K562 (cell line): ENCODE measurements around the gene MRPS15. TPM values are rescaled to one million over a fixed set of nuclear protein-coding genes. Genes with fewer than 3 reads are reported as not detected.

ENCODE experiments used
- ARNT ChIP-seq, 2 experiments: fragments of 450-650 bp; IDR thresholded peaks; 2 replicates each; pipeline ENCODE4 v1.6.1; 2016; ENCODE audit warnings: mild to moderate bottlenecking in 1 of 2
- BRF1 ChIP-seq: IDR thresholded peaks from 3 replicates; pipeline ENCODE4 v1.6.1; 2011; ENCODE audit warnings: borderline replicate concordance, mild to moderate bottlenecking; ENCODE audit not compliant: insufficient read length; ENCODE audit errors: extremely low read depth
- CBX3 ChIP-seq, 2 experiments: IDR thresholded peaks; 1 replicate in 1 of 2; 2 replicates in 1 of 2; pipeline ENCODE4 v1.6.1; 2012; ENCODE audit warnings: inconsistent platforms in 2 of 2, low read length in 2 of 2, borderline replicate concordance in 1 of 2, control low read depth in 1 of 2
- DACH1 ChIP-seq: fragments of 450-650 bp; IDR thresholded peaks from 2 replicates; pipeline ENCODE4 v1.6.1; 2018; ENCODE audit not compliant: partially characterized antibody
- EGR1 ChIP-seq: fragments of 450-650 bp; conservative IDR thresholded peaks from 2 replicates; pipeline ENCODE4 v1.6.1; 2017; ENCODE audit warnings: mild to moderate bottlenecking
- GATAD2A ChIP-seq: fragments of 450-650 bp; IDR thresholded peaks from 2 replicates; pipeline ENCODE4 v1.6.1; 2017
- HOXB6 ChIP-seq: fragments of 250-450 bp; sonication (Bioruptor Pico); IDR thresholded peaks from 2 replicates; pipeline ENCODE4 v1.5.1; 2022; ENCODE audit warnings: mild to moderate bottlenecking, borderline replicate concordance
- ILF3 ChIP-seq: fragments of 450-650 bp; IDR thresholded peaks from 2 replicates; pipeline ENCODE4 v1.6.1; 2018; ENCODE audit warnings: antibody characterized with exemption, mild to moderate bottlenecking, moderate library complexity, borderline replicate concordance
- KAT8 ChIP-seq: fragments of 450-650 bp; IDR thresholded peaks from 2 replicates; pipeline ENCODE4 v1.6.1; 2016; ENCODE audit warnings: low read depth, mild to moderate bottlenecking
- MEIS2 ChIP-seq: fragments of 450-650 bp; IDR thresholded peaks from 2 replicates; pipeline ENCODE4 v1.6.1; 2014; ENCODE audit warnings: mild to moderate bottlenecking; ENCODE audit not compliant: partially characterized antibody
- NCOA1 ChIP-seq: fragments of 450-650 bp; IDR thresholded peaks from 2 replicates; pipeline ENCODE4 v1.6.1; 2016; ENCODE audit warnings: low read depth
- RUNX1 ChIP-seq: sonication (generic); IDR thresholded peaks from 2 replicates; pipeline ENCODE4 v1.6.1; 2016; ENCODE audit warnings: antibody characterized with exemption, low read depth
- SAFB ChIP-seq: fragments of 200-400 bp; formaldehyde crosslinking; IDR thresholded peaks from 2 replicates; pipeline ENCODE4 v1.6.1; 2017; ENCODE audit warnings: low read depth, low read length, borderline replicate concordance
- TBL1XR1 ChIP-seq, 2 experiments: IDR thresholded peaks; 2 replicates each; pipeline ENCODE4 v1.6.1; 2012; ENCODE audit warnings: improper control_type of control experiment in 2 of 2, low read length in 2 of 2, mild to moderate bottlenecking in 1 of 2
- TEAD2 ChIP-seq: fragments of 450-650 bp; IDR thresholded peaks from 2 replicates; pipeline ENCODE4 v1.6.1; 2016; ENCODE audit warnings: missing genetic modification characterization, control low read depth, missing compliant biosample characterization
- YBX1 ChIP-seq: fragments of 450-650 bp; IDR thresholded peaks from 2 replicates; pipeline ENCODE4 v1.7.1; 2016; ENCODE audit warnings: mild to moderate bottlenecking
- ZBED1 ChIP-seq: IDR thresholded peaks from 2 replicates; pipeline ENCODE4 v1.6.1; 2014
- ZNF146 ChIP-seq: IDR thresholded peaks from one replicate; pipeline ENCODE4 v1.6.1; 2018; ENCODE audit warnings: missing compliant biosample characterization; ENCODE audit not compliant: unreplicated experiment
- ZNF507 ChIP-seq: conservative IDR thresholded peaks from 2 replicates; pipeline ENCODE4 v1.6.1; 2017; ENCODE audit warnings: missing genetic modification characterization, missing compliant biosample characterization
- ZNF696 ChIP-seq: fragments of 250-450 bp; sonication (Bioruptor Pico); conservative IDR thresholded peaks from 2 replicates; pipeline ENCODE4 v1.4.0; 2020; ENCODE audit warnings: mild to moderate bottlenecking, moderate library complexity
- polyA plus RNA-seq, 8 experiments: library from polyadenylated mRNA; depleted of rRNA in 4 of 8; stranded (reverse) in 5 of 8; unstranded in 3 of 8; fragments of >200 nt; fragmentation: Nextera tagmentation in 2 of 8; fragmentation: Illumina TruSeq in 1 of 8; extraction: Ambion mirVana in 2 of 8; extraction: Trizol in 1 of 8; gene quantifications; 2 replicates each; pipeline versions ENCODE4 v1.2.1 to v1.2.3, GENCODE V29; 2011 to 2014; ENCODE audit warnings: inconsistent platforms in 1 of 8, missing spikeins in 1 of 8
- total RNA-seq, 7 experiments: library from RNA; depleted of rRNA in 6 of 7; stranded (reverse); fragments of >200 nt in 6 of 7; fragmentation: Illumina TruSeq in 2 of 7; extraction: Trizol in 2 of 7; gene quantifications; 2 replicates each; pipeline versions ENCODE4 v1.2.1 to v1.2.3, GENCODE V29; 2011 to 2021; ENCODE audit warnings: low replicate concordance in 1 of 7
- TF ChIP-seq, protein P1 (sequence below): sonication (generic); formaldehyde crosslinking; IDR thresholded peaks from 2 replicates; pipeline ENCODE4 v1.4.0; 2020; ENCODE audit warnings: mild to moderate bottlenecking, missing genetic modification reagents
- TF ChIP-seq, protein P2 (sequence below): sonication (generic); formaldehyde crosslinking; IDR thresholded peaks from 2 replicates; pipeline ENCODE4 v1.8.0; 2023; ENCODE audit warnings: mild to moderate bottlenecking, missing genetic modification reagents
- TF ChIP-seq, protein P3 (sequence below), 2 experiments: IDR thresholded peaks in 1 of 2; conservative IDR thresholded peaks in 1 of 2; 2 replicates each; pipeline ENCODE4 v1.6.1; 2016; ENCODE audit warnings: low read depth in 2 of 2, mild to moderate bottlenecking in 1 of 2, missing compliant biosample characterization in 1 of 2, missing genetic modification characterization in 1 of 2, moderate library complexity in 1 of 2

Gene MRPS15
- total and polyA plus RNA-seq, 9 of the 15 experiments (the other 6 are each of a cell fraction or from before 2014, with no cell fraction given) = 62.9 to 286 (median 149) TPM

DNA sequence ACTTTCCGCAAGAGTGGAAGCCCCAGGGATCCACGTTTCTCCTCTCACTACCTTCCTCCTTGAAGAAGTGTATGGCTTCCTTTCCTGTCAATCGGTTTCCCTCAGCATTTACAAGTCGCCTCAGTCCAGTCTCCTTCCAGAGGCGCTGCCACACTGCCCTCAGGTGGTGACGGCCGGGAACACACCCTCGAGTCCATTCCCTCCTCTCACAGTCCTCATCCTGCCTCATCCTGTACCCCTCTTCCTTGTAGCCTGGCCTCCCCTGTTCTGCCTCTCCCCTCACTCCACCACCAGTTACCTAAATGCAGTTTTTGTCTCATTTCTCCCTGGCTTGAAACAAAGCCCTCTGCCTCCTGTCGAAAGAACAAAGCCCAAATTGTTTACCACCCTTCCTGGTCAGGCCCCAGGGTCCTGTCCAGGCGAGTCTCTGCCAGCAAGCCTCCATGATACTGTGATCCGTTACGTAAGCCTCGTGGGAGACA, 43.3 kb downstream of the MRPS15 start (continued):
- TF ChIP-seq BRF1 = no peak
- no peak for TF ChIP-seq NCOA1
- TF ChIP-seq ZNF696 = no peak
- no peak for TF ChIP-seq RUNX1
- TF ChIP-seq ZNF507 = no peak
- TF ChIP-seq HOXB6 = no peak
- TF ChIP-seq, protein P1, sequence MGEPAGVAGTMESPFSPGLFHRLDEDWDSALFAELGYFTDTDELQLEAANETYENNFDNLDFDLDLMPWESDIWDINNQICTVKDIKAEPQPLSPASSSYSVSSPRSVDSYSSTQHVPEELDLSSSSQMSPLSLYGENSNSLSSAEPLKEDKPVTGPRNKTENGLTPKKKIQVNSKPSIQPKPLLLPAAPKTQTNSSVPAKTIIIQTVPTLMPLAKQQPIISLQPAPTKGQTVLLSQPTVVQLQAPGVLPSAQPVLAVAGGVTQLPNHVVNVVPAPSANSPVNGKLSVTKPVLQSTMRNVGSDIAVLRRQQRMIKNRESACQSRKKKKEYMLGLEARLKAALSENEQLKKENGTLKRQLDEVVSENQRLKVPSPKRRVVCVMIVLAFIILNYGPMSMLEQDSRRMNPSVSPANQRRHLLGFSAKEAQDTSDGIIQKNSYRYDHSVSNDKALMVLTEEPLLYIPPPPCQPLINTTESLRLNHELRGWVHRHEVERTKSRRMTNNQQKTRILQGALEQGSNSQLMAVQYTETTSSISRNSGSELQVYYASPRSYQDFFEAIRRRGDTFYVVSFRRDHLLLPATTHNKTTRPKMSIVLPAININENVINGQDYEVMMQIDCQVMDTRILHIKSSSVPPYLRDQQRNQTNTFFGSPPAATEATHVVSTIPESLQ = no peak
- TF ChIP-seq ZBED1 = no peak; the same call in 1 of the 2 replicates
- no peak for TF ChIP-seq GATAD2A
- TF ChIP-seq CBX3 (IDR thresholded peaks at IDR 0.05; ENCODE audit: borderline replicate concordance in 1 of 2, low read length in 2 of 2) = 0 out of 3 replicates have a peak, but pooled peaks of 1 of the 2 experiments have one; percentile 22
- no peak for TF ChIP-seq ARNT (IDR thresholded peaks at IDR 0.05)
- TF ChIP-seq TEAD2 (tag) = no peak
- TF ChIP-seq SAFB = no peak
- no peak for TF ChIP-seq KAT8
- TF ChIP-seq YBX1 = no peak
- TF ChIP-seq ZNF146 = no peak
- no peak for TF ChIP-seq EGR1
- TF ChIP-seq, protein P2, sequence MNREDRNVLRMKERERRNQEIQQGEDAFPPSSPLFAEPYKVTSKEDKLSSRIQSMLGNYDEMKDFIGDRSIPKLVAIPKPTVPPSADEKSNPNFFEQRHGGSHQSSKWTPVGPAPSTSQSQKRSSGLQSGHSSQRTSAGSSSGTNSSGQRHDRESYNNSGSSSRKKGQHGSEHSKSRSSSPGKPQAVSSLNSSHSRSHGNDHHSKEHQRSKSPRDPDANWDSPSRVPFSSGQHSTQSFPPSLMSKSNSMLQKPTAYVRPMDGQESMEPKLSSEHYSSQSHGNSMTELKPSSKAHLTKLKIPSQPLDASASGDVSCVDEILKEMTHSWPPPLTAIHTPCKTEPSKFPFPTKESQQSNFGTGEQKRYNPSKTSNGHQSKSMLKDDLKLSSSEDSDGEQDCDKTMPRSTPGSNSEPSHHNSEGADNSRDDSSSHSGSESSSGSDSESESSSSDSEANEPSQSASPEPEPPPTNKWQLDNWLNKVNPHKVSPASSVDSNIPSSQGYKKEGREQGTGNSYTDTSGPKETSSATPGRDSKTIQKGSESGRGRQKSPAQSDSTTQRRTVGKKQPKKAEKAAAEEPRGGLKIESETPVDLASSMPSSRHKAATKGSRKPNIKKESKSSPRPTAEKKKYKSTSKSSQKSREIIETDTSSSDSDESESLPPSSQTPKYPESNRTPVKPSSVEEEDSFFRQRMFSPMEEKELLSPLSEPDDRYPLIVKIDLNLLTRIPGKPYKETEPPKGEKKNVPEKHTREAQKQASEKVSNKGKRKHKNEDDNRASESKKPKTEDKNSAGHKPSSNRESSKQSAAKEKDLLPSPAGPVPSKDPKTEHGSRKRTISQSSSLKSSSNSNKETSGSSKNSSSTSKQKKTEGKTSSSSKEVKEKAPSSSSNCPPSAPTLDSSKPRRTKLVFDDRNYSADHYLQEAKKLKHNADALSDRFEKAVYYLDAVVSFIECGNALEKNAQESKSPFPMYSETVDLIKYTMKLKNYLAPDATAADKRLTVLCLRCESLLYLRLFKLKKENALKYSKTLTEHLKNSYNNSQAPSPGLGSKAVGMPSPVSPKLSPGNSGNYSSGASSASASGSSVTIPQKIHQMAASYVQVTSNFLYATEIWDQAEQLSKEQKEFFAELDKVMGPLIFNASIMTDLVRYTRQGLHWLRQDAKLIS (CRISPR knock-in tag) = no peak
- TF ChIP-seq ILF3 = no peak
- peak in 1 of 2 experiments; percentile 62; a peak in 2 of 4 replicates for TF ChIP-seq TBL1XR1 (IDR thresholded peaks at IDR 0.05; ENCODE audit: low read length in 2 of 2)
- peak; percentile 39 for TF ChIP-seq MEIS2
- TF ChIP-seq DACH1 = no peak
- TF ChIP-seq, protein P3, sequence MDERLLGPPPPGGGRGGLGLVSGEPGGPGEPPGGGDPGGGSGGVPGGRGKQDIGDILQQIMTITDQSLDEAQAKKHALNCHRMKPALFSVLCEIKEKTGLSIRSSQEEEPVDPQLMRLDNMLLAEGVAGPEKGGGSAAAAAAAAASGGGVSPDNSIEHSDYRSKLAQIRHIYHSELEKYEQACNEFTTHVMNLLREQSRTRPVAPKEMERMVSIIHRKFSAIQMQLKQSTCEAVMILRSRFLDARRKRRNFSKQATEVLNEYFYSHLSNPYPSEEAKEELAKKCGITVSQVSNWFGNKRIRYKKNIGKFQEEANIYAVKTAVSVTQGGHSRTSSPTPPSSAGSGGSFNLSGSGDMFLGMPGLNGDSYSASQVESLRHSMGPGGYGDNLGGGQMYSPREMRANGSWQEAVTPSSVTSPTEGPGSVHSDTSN (CRISPR knock-in tag; IDR thresholded peaks at IDR 0.05; ENCODE audit: low read depth) = no peak
- TF ChIP-seq, protein P3 (tag; conservative IDR thresholded peaks at IDR 0.05; ENCODE audit: low read depth) = peak; percentile 72
